HL-60 (cell line): ENCODE measurements around the gene PTPRD.

Experiments
- GABPA ChIP-seq: IDR thresholded peaks from 2 replicates; pipeline ENCODE4 v1.6.1; 2012; ENCODE audit warnings: low read depth
- REST ChIP-seq: IDR thresholded peaks from 2 replicates; pipeline ENCODE4 v1.6.1; 2012; ENCODE audit warnings: low read depth; ENCODE audit not compliant: insufficient replicate concordance
- SPI1 ChIP-seq: IDR thresholded peaks from 2 replicates; pipeline ENCODE4 v1.6.1; 2012; ENCODE audit warnings: low read depth, mild to moderate bottlenecking, borderline replicate concordance
- TF ChIP-seq, protein P1 (sequence below): IDR thresholded peaks from one replicate; pipeline ENCODE4 v1.5.1; 2011; ENCODE audit warnings: low read length, control low read depth, inconsistent platforms; ENCODE audit not compliant: insufficient read depth

DNA sequence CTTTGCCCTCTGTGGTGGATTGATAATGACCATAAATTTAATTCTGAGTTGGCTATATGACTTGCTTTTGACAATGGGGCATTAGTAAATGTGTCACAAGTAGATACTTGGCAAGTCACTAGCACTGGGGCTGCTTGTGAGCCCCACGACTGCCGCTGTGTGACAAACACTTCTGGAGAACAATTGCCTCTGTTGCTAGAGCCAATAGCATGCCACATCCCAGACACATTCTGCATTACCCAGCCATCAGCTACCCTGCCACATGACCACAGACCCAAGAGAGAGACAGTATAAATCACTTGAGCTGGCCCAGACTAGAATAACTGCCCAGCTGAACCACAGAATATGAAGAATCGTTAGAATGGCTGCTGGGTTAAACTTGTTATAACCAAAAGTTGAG, 2060.1 kb downstream of the PTPRD start:
- TF ChIP-seq, protein P1, sequence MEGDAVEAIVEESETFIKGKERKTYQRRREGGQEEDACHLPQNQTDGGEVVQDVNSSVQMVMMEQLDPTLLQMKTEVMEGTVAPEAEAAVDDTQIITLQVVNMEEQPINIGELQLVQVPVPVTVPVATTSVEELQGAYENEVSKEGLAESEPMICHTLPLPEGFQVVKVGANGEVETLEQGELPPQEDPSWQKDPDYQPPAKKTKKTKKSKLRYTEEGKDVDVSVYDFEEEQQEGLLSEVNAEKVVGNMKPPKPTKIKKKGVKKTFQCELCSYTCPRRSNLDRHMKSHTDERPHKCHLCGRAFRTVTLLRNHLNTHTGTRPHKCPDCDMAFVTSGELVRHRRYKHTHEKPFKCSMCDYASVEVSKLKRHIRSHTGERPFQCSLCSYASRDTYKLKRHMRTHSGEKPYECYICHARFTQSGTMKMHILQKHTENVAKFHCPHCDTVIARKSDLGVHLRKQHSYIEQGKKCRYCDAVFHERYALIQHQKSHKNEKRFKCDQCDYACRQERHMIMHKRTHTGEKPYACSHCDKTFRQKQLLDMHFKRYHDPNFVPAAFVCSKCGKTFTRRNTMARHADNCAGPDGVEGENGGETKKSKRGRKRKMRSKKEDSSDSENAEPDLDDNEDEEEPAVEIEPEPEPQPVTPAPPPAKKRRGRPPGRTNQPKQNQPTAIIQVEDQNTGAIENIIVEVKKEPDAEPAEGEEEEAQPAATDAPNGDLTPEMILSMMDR: no peak
- TF ChIP-seq SPI1 (no peak), REST (no peak), GABPA (no peak)
